ENCODE results near the gene SCAMP1. TPM values are rescaled to one million over a fixed set of nuclear protein-coding genes. Genes with fewer than 3 reads are reported as not detected.

The SCAMP1 gene
- total RNA-seq, 1 donor, result 56.3 TPM

DNA sequence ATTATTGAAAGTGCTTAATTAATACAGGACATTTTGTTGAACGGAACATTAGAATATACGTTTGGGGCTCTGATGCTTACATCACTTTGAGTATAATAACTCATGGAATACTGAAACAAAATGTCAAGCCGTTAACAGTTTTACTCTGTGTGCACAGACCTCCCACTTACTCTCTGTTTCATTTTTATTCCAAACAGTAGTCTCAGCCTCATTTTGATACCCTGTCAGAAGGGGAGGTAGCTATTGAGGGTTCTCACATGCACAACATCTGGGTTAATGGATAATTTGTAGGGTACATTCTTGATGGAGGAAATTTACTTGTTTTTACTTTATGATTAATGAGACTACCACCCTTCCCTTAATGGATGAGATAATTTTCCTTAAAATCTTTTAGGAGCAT is 59.0 kb downstream of the SCAMP1 start:
- DNase-seq (ENCODE audit: low read depth), result no peak
- no peak overlapping the region for H3K4me3 ChIP-seq (ENCODE audit: low read depth, low read length)

DNA sequence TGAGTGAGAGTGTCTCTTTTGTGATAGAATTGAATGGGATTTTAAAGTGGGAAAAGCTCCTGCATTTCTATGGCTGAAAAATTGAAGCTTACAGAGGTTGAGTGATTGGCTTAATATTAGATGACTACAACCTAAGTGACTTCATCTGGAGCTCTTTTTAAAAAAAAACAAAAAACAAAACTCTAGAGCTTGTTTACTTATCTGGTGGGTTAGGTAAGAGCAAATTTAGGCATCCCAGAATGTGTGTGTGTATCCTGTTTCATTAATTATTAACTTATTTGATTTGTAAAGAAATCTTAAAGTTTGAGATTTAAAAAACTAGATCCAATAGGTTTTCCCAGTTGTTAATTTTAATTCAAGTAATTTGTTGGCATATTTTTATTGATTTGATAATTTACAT is 60.1 kb downstream of the SCAMP1 start:
- H3K4me3 ChIP-seq (ENCODE audit: low read depth, low read length), result no peak overlapping the region
- TF ChIP-seq, protein P1, sequence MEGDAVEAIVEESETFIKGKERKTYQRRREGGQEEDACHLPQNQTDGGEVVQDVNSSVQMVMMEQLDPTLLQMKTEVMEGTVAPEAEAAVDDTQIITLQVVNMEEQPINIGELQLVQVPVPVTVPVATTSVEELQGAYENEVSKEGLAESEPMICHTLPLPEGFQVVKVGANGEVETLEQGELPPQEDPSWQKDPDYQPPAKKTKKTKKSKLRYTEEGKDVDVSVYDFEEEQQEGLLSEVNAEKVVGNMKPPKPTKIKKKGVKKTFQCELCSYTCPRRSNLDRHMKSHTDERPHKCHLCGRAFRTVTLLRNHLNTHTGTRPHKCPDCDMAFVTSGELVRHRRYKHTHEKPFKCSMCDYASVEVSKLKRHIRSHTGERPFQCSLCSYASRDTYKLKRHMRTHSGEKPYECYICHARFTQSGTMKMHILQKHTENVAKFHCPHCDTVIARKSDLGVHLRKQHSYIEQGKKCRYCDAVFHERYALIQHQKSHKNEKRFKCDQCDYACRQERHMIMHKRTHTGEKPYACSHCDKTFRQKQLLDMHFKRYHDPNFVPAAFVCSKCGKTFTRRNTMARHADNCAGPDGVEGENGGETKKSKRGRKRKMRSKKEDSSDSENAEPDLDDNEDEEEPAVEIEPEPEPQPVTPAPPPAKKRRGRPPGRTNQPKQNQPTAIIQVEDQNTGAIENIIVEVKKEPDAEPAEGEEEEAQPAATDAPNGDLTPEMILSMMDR (IDR thresholded peaks at IDR 0.05; ENCODE audit: insufficient read depth, low read length), result no peak
- DNase-seq (ENCODE audit: low read depth), result no peak

More for the DNA sequence above, 59.0 kb downstream of the SCAMP1 start:
- TF ChIP-seq, protein P1 (IDR thresholded peaks at IDR 0.05; ENCODE audit: insufficient read depth, low read length), result no peak

DNA sequence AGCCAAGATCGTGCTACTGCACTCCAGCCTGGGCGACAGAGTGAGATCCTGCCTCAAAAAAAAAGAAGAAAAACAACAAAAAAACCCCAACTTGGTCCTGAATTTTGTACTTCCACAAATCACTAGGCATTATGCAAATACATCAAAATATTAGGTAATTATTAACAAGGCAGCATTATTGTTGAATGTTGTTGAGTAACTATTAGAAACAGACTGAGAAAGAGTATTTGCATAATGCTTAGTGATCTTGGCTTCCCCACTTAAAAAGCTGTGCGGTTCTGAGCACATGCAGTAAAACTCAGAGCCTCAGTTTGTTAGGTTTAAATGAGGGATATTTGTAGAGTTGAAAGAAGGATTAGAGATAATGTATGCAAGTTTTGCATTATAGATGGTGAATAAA is 64.2 kb downstream of the SCAMP1 start:
- DNase-seq (ENCODE audit: low read depth), result no peak
- no peak overlapping the region for H3K4me3 ChIP-seq (ENCODE audit: low read depth, low read length)
- TF ChIP-seq, protein P1 (IDR thresholded peaks at IDR 0.05; ENCODE audit: insufficient read depth, low read length), result no peak

DNA sequence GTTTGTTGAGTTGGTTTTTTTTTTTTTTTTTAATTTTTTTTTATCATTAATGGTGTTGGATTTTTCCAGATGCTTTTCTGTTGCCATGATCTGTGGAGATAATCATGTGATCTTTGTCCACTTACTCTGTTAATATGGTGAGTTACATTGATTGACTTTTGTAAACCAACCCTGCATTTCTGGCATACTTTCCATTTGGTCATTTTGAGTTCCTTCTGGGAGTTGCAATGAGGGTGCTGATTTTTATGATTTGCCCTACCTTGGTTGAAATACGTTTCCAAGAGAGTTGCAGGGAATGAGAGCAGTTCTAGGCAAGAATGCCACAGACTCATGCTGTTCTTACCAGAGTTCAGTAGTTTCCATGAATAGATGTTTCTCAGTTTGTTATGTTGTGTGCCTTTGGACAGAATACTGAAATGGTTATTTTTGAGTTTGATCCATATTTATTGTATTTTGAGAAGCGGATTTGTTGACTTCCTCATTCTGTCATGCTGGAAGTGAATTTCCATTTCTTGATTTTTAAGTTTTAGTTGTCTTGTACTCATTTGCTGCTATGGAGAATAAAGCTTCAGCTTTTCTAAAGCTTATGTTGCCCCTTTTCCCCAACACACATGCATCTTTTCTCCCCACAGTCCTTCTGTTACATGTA is 69.0 kb downstream of the SCAMP1 start:
- TF ChIP-seq, protein P1 (IDR thresholded peaks at IDR 0.05; ENCODE audit: insufficient read depth, low read length), result no peak
- H3K4me3 ChIP-seq (ENCODE audit: low read depth, low read length), result no peak overlapping the region
- no peak for DNase-seq (ENCODE audit: low read depth)

DNA sequence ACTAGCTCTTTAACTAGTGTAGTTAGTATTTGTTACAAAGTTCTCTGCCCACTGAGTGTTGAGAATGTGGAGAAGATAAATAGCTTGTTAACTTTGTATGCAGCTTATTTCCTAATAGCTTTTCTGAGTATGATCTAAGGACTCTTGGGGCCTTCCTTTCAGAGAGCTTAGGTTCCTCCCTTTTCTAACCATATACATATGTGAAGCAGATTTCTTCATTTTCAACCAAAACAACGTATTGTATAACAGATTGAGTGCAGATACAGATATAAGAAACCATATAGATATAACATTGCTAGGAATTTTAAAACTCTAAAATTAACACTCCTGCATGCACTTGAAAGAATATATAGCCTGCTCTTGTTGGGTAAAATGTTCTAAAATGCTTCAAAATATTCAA is 70.4 kb downstream of the SCAMP1 start:
- no peak overlapping the region for H3K4me3 ChIP-seq (ENCODE audit: low read depth, low read length)
- DNase-seq (ENCODE audit: low read depth), result no peak
- TF ChIP-seq, protein P1 (IDR thresholded peaks at IDR 0.05; ENCODE audit: insufficient read depth, low read length), result no peak

DNA sequence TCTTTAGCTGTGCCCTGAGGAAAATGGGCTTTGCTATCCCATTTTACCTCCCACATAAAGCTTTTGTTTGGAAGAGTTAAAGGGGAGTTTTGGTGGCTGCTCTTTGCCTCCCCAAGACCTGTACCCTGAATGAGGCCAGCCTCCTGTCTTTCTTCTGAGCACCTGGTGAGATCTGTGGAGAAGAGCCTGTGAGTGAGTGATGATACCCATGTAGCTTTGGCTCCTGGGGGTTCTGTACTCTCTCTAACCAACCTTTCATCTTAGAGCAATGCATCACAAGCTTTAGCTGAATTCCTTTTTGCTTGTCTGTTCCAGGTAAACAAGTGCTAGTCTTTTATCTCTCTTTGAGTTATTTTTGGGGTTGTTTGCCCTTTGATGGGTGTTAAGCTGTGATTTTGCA is 73.6 kb downstream of the SCAMP1 start:
- DNase-seq (ENCODE audit: low read depth), result no peak
- TF ChIP-seq, protein P1 (IDR thresholded peaks at IDR 0.05; ENCODE audit: insufficient read depth, low read length), result no peak
- no peak overlapping the region for H3K4me3 ChIP-seq (ENCODE audit: low read depth, low read length)
